Activated CD4-positive, alpha-beta T cell treated with anti-CD3 and anti-CD28 coated beads, Interleukin-2, Interleukin-6, amounts not matched to agents 100 ng/mL and 50 ng/mL, durations not matched to agents 16 hours and 8 hours (primary cell): ENCODE measurements around the gene DZIP3.

ENCODE experiments used
- DNase-seq: peaks from one replicate; pipeline ENCODE4 v3.0.0-alpha.2; 2020

Gene DZIP3

DNA sequence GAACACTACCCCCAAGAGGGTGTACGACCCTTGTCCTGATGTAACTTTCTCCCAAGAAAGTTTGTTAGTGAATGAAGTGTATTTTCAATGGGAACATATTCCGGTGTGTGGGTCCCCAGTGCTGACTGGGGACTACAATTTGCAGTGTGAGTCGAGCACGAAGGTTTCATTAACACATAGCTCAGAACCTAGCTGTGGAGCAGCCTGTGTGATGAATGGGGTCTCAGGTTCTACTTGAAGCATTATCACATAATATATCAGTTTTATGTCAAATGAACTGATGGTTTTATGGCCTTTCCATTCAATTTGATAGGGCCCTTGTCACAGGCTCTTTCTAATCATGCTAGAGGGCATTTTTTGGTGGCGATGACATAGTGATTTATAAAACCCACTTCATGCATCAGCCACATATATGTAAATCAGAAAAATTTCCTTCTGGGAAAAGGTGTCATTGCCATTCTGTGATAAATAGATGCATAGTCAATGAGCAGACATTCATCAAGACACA, 123.5 kb downstream of the DZIP3 start:
- no peak for DNase-seq

DNA sequence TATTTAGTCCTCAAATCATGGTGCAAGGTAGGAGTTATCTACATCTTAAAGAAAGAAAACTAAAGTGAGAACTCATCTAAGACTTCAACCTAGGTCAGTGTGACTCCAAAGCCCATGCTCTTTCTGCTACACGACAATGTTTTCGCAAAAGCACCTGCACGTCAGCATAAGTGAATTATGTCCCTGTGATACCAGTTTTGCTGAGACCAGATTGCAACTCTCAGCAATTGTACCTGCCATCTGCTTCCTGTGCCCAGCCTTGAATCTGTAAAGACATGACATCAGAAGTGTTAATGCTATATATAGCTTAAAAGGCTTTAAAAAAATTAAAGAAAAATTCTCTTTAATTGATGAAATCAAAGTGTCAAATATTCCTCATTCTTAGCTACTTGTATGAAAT, 124.3 kb downstream of the DZIP3 start:
- no peak for DNase-seq

DNA sequence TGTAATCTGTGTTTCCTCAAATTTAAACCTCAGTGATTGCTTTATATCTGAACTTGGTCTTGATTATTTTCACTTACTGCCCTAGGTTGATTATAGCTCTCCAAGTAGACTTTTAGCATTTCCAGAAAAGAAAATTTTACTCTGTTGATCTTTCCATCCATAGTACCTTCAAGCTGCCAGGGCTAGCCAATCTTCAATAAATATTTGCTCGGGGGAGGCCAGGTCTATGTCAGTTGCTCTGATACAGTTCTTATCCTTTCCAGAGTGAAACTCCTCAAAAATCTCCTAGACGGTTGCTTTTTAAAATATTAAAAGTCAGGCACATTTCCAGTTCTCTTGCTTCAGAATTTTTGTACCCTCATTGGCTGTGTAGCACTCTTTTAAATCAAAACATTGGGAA, 128.9 kb downstream of the DZIP3 start:
- no peak for DNase-seq

DNA sequence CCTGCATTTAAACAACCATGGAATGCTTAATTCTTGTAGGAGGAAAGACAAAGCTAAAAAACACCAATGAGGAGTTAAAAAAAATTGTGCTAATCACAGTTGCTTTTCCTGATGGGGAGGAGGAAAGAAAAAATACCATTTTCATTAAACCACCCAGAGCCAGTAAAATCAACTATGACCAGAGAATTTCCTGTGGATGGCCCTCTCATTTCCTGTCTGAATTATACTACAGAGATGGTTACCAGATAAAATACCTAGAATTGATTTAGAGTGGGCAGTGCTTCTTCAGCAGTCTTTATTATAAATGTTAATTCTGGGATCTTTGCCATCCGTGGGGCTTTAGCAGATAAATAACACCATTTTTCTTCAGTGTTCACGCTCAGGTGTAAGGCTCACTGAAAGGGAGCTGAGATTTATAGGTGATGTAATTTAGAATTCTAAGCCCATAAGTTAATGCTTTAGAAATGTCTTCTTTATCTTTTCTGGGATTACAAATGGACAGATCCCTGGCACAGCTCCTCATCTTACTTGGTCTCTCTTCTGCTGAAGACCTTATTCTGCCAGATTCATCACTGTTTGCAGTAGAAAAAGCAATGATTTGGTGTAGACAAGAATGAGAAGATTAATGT, 129.8 kb downstream of the DZIP3 start:
- DNase-seq, result no peak

GRCh38 chr3:108722724-108723123, 133.2 kb downstream of the DZIP3 start:
- DNase-seq, result no peak

DNA sequence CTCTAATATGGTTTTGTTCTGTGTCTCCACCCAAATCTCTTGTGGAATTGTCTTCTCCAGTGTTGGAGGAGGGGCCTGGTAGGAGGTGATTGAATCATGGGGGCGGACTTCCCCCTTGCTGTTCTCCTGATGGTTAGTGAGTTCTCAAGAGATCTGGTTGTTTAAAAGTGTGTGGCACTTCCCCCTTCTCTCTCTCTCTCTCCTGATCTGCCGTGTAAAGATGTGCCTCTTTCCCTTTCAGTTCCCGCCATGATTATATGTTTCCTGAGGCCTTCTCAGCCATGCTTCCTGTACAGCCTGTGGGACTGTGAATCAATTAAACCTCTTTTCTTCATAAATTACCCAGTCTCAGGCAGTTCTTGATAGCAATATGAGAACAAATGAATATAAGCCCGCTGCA, 134.6 kb downstream of the DZIP3 start:
- DNase-seq, result no peak

DNA sequence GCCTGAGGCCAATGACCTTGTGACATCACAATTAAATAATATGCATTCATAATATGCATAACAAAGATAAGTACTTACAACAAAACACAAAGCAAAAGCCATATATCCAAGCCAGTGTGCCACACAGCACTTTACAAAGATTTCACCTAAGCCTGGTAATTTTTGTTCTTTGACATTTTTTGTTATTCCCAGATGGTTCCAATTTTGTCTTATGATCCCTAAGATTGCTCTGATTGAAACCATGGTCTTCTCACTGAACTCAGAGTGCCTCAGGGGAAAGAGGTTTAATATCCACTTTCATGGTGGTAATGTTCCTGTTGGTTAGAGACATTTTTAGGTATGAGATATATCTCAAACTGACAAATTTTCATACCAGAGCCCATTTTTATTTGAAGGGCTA, 138.6 kb downstream of the DZIP3 start:
- no peak for DNase-seq

- no peak for DNase-seq
These were observed 139.4 kb downstream of the DZIP3 start for GRCh38 chr3:108728934-108729333.

DNA sequence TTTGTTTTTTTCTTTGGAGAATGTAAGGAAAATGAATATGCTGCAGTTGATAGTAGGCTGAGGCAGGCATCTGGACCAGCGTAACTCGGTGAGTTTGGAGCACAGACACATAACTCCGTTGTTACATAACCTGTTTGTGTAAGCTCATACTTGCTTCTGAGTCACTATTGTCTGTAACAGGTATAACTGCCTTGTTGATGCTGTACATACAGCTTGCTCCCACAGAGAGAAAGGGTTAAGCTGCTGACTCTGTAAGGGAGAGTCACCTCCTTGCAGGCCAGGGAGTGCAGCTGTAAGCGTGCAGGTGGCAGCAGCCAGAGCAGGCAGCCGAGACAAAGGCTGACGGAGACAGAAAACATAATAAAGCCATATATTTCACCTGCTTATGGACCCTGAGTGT, 147.3 kb downstream of the DZIP3 start:
- DNase-seq, result no peak

- DNase-seq, result no peak
These were observed 153.4 kb downstream of the DZIP3 start for GRCh38 chr3:108742929-108743328.
